Measurements from ENCODE around the gene CSK.

DNA sequence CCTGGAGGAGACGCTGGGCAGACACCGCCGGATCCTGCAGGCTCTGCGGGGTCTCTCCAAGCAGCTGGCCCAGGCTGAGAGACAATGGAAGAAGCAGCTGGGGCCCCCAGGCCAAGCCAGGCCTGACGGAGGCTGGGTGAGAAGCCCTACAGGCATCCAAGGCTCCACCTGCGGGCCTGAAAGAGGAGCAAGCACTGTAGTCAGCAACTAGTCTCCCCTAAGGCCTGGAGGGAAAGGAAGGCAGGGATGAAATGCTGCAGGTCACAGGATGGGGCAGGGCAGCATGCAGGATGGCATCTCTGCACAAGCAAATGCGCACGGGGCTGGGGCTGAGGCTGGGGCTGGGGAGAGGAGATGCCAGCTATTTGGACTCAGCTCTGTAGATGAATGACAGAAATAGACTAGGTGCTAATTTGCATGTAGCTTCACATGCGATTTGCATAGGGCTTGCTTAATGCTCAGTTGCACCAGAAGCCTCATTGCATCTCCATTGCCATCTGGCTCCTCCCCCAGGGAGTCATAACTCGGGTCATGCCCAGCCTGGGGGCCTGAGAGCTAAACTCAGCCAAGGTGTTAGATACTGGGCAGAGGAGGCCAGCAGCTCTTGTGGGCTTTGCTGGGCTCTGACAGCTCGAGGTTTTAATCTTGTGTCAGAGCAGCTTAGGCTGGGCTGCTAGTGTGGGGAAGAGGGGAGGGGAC, 39.4 kb downstream of the CSK start:
- TF ChIP-seq POLR2A (IDR thresholded peaks at IDR 0.05), result no peak
- TF ChIP-seq, protein P1, sequence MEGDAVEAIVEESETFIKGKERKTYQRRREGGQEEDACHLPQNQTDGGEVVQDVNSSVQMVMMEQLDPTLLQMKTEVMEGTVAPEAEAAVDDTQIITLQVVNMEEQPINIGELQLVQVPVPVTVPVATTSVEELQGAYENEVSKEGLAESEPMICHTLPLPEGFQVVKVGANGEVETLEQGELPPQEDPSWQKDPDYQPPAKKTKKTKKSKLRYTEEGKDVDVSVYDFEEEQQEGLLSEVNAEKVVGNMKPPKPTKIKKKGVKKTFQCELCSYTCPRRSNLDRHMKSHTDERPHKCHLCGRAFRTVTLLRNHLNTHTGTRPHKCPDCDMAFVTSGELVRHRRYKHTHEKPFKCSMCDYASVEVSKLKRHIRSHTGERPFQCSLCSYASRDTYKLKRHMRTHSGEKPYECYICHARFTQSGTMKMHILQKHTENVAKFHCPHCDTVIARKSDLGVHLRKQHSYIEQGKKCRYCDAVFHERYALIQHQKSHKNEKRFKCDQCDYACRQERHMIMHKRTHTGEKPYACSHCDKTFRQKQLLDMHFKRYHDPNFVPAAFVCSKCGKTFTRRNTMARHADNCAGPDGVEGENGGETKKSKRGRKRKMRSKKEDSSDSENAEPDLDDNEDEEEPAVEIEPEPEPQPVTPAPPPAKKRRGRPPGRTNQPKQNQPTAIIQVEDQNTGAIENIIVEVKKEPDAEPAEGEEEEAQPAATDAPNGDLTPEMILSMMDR (IDR thresholded peaks at IDR 0.05), result no peak
